B cell (primary cell): ENCODE data around the gene TYW1. TPM values are rescaled to one million over a fixed set of nuclear protein-coding genes. Genes with fewer than 3 reads are reported as not detected.
"Not testable (repeated sequence)": the region's sequence is repeated elsewhere in the genome, so short reads cannot be mapped to it uniquely, and the experiment has no call there.

Experiments used
- ATAC-seq: fragments of 200-7000 bp; cut with Tn5 transposase; one replicate; pipeline ENCODE4 v1.10.0; 2021; ENCODE audit warnings: low read depth, mild to moderate bottlenecking, moderate number of reproducible peaks, moderate library complexity
- CTCF ChIA-PET: fragments of 350-600 bp; sonication (Branson Sonifier 250); formaldehyde crosslinking; loops from one replicate; lab custom pipeline; 2021; ENCODE audit warnings: antibody characterized with exemption, inconsistent platforms; lab: Charles Lee
- POLR2A ChIA-PET: fragments of 350-600 bp; sonication (Branson Sonifier 250); formaldehyde crosslinking; loops from one replicate; lab custom pipeline; 2021; ENCODE audit warnings: antibody characterized with exemption; lab: Charles Lee
- DNase-seq: peaks from one replicate; pipeline ENCODE4 v3.0.0; 2013
- H2AFZ ChIP-seq: 2 replicates; pipeline ENCODE4 v1.6.1; 2012; ENCODE audit warnings: mild to moderate bottlenecking, low read depth, low read length; ENCODE audit not compliant: insufficient read depth, poor library complexity, severe bottlenecking
- H3K27ac ChIP-seq, 2 donors: 1 replicate in 1 of 2; 2 replicates in 1 of 2; pipeline ENCODE4 v1.5.1; 2012 to 2013; ENCODE audit warnings: low read length in 2 of 2, mild to moderate bottlenecking in 2 of 2, moderate library complexity in 1 of 2
- H3K27me3 ChIP-seq, 4 experiments: fragments of 200-600 bp in 1 of 4; sonication (generic) in 1 of 4; replicated peaks in 1 of 4; 1 replicate in 2 of 4; 2 replicates in 2 of 4; pipeline versions ENCODE4 v1.6.1 to v1.7.0; 2013 to 2016; ENCODE audit warnings: low read length in 3 of 4, mild to moderate bottlenecking in 2 of 4, mixed read lengths in 1 of 4, moderate library complexity in 1 of 4; ENCODE audit not compliant: insufficient read depth in 4 of 4, control insufficient read depth in 3 of 4; ENCODE audit errors: control extremely low read depth in 1 of 4
- H3K36me3 ChIP-seq, 2 experiments: replicated peaks in 1 of 2; 1 replicate in 1 of 2; 2 replicates in 1 of 2; pipeline versions ENCODE4 v1.6.1 to v1.7.1; 2013; ENCODE audit warnings: low read length in 1 of 2; ENCODE audit not compliant: insufficient read depth in 2 of 2, control insufficient read depth in 1 of 2; ENCODE audit errors: control extremely low read depth in 1 of 2, extremely low read depth in 1 of 2
- H3K4me1 ChIP-seq, 2 donors: fragments of 200-600 bp in 1 of 2; sonication (generic) in 1 of 2; 1 replicate in 1 of 2; 2 replicates in 1 of 2; pipeline versions ENCODE4 v1.5.1 to v1.6.1; 2013 to 2017; ENCODE audit warnings: low read length in 2 of 2; ENCODE audit not compliant: control insufficient read depth in 2 of 2, insufficient read depth in 2 of 2
- H3K4me2 ChIP-seq: replicated peaks from 2 replicates; pipeline ENCODE3; 2012; ENCODE audit warnings: mild to moderate bottlenecking, low read depth, low read length; ENCODE audit not compliant: poor library complexity, severe bottlenecking
- H3K4me3 ChIP-seq, 5 experiments: fragments of 200-600 bp in 1 of 5; sonication (generic) in 1 of 5; 1 replicate in 3 of 5; 2 replicates in 2 of 5; pipeline versions ENCODE4 v1.5.1 to v1.7.0; 2011 to 2016; ENCODE audit warnings: low read length in 4 of 5, mild to moderate bottlenecking in 4 of 5, low read depth in 2 of 5, control low read depth in 1 of 5, moderate library complexity in 1 of 5; ENCODE audit not compliant: insufficient read depth in 1 of 5; ENCODE audit errors: control extremely low read depth in 1 of 5, extremely low read depth in 1 of 5
- H3K79me2 ChIP-seq: fragments of 200-600 bp; sonication (generic); one replicate; pipeline ENCODE4 v1.6.0; 2016; ENCODE audit warnings: low read length; ENCODE audit not compliant: control insufficient read depth, insufficient read depth
- H3K9ac ChIP-seq: fragments of 200-600 bp; sonication (generic); 2 replicates; pipeline ENCODE4 v1.6.1; 2017; ENCODE audit warnings: mild to moderate bottlenecking, low read length, moderate library complexity
- H3K9me3 ChIP-seq, 3 donors: one replicate each; pipeline versions ENCODE4 v1.6.1 to v1.7.1; 2013; ENCODE audit warnings: low read length in 2 of 3; ENCODE audit not compliant: control insufficient read depth in 2 of 3, insufficient read depth in 1 of 3; ENCODE audit errors: control extremely low read depth in 1 of 3
- H4K20me1 ChIP-seq: 2 replicates; pipeline ENCODE4 v1.6.0; 2012; ENCODE audit warnings: mild to moderate bottlenecking, low read length; ENCODE audit not compliant: insufficient read depth, control insufficient read depth, poor library complexity, severe bottlenecking
- H3K27ac Mint-ChIP-seq: one replicate; pipeline ENCODE4 v1.8.0; 2021; ENCODE audit warnings: mixed read lengths
- H3K27me3 Mint-ChIP-seq: one replicate; pipeline ENCODE4 v1.8.0; 2021; ENCODE audit warnings: mixed read lengths
- H3K4me1 Mint-ChIP-seq: one replicate; pipeline ENCODE4 v1.8.0; 2021; ENCODE audit warnings: mixed read lengths
- H3K4me3 Mint-ChIP-seq: one replicate; pipeline ENCODE4 v1.8.0; 2021; ENCODE audit warnings: mixed read lengths
- H3K9me3 Mint-ChIP-seq: one replicate; pipeline ENCODE4 v1.8.0; 2022; ENCODE audit warnings: mixed read lengths; ENCODE audit not compliant: insufficient read depth
- EZH2 ChIP-seq: IDR thresholded peaks from 2 replicates; pipeline ENCODE4 v1.6.1; 2012; ENCODE audit warnings: borderline replicate concordance, low read depth, mild to moderate bottlenecking, moderate library complexity, low read length; ENCODE audit not compliant: insufficient read depth, poor library complexity, severe bottlenecking
- WGBS: methylation state at CpG from one replicate; pipeline ENCODE4 v1.1.5; 2013; ENCODE audit warnings: missing lambda C conversion rate; ENCODE audit not compliant: insufficient coverage; 5-methylcytosine and 5-hydroxymethylcytosine counted together
- intact Hi-C: fragments of 100-400 bp; cut with micrococcal nuclease; formaldehyde crosslinking; loops from one replicate; pipeline ENCODE4 v1.10.0; 2022
- polyA plus RNA-seq: library from polyadenylated mRNA; depleted of rRNA; stranded (reverse); fragments of >200 nt; gene quantifications from 2 replicates; pipeline ENCODE4 v1.2.3, GENCODE V29; 2012
- total RNA-seq, 2 donors: library from RNA; stranded (reverse); fragments of 120-200 nt in 1 of 2; gene quantifications; 1 replicate in 1 of 2; 2 replicates in 1 of 2; pipeline versions ENCODE4 v1.2.3 to v1.2.4, GENCODE V29; 2013 to 2022
- TF ChIP-seq, protein P1 (sequence below): fragments of 200-600 bp; IDR thresholded peaks from one replicate; pipeline ENCODE4 v1.8.0; 2022; ENCODE audit warnings: antibody characterized with exemption, mild to moderate bottlenecking

Gene TYW1
- total and polyA plus RNA-seq, 2 donors (not counting 1 experiment from before 2014, with no cell fraction given), result 9.4 to 33.6 TPM

DNA sequence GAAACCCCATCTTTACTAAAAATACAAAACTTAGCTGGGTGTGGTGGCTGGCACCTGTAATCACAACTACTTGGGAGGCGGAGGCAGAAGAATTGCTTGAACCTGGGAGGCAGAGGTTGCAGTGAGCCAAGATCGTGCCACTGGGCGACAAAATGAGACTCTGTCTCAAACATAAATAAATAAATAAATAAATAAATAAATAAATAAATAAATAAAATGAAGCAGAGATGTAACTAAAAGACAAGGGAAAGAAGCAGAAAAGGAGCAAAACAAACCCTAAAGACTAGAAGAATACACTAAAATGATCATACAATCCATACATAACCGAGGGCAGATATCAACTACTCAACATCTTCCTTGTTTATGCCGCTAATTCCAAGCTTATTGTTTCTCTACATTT lies 209.8 kb downstream of the TYW1 start:
- TF ChIP-seq, protein P1, sequence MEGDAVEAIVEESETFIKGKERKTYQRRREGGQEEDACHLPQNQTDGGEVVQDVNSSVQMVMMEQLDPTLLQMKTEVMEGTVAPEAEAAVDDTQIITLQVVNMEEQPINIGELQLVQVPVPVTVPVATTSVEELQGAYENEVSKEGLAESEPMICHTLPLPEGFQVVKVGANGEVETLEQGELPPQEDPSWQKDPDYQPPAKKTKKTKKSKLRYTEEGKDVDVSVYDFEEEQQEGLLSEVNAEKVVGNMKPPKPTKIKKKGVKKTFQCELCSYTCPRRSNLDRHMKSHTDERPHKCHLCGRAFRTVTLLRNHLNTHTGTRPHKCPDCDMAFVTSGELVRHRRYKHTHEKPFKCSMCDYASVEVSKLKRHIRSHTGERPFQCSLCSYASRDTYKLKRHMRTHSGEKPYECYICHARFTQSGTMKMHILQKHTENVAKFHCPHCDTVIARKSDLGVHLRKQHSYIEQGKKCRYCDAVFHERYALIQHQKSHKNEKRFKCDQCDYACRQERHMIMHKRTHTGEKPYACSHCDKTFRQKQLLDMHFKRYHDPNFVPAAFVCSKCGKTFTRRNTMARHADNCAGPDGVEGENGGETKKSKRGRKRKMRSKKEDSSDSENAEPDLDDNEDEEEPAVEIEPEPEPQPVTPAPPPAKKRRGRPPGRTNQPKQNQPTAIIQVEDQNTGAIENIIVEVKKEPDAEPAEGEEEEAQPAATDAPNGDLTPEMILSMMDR, result no peak
- no peak for TF ChIP-seq EZH2
- DNase-seq, result no peak
- Histone ChIP-seq H3K4me1 (no peaks in the 10 kb centered on the region), H3K4me2 (no peak overlapping the region), H2AFZ (no peak overlapping the region), H3K79me2 (no peaks in the 10 kb centered on the region), H3K27ac (no peak overlapping the region), H4K20me1 (no peaks in the 10 kb centered on the region), H3K9me3 (no peaks in the 10 kb centered on the region), H3K27me3 (no peaks in the 10 kb centered on the region), H3K9ac (no peak overlapping the region), H3K4me3 (no peak overlapping the region), H3K36me3 (peaks cover 3 to 14% of the 10 kb centered on the region in 2 experiments)
- Mint-ChIP-seq H3K27ac (no peak overlapping the region), H3K4me3 (no peak overlapping the region), H3K27me3 (no peaks in the 10 kb centered on the region), H3K4me1 (peaks cover 8% of the 10 kb centered on the region), H3K9me3 (no peaks in the 10 kb centered on the region)
- ChIA-PET POLR2A (no interaction called here), CTCF (no interaction called here)
- ATAC-seq, result no peak
- WGBS, result 100% methylated on average over 1 of the region's 5 CpGs
- intact Hi-C loops, result no loop called here

DNA sequence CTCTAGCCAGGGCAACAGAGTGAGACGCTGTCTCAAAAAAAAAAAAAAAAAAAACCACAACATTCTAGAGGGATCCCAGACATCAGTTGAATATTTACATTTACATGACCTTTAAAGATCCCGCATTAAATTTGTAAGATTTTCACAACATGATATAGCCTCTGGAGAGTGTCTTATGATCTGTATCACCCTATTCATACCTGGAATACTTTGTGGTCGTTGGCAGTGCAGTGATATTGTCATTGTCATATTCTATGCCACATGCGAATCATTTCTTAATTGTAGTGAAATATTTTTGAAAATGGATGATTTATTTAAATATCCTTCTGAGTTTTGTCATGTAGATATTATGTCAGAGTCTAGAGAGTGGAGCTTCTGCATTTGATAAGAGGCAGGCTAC lies 212.0 kb downstream of the TYW1 start:
- H3K9me3 Mint-ChIP-seq, H3K27me3 Mint-ChIP-seq, H3K4me1 Mint-ChIP-seq, intact Hi-C loops, H4K20me1 ChIP-seq, H3K27me3 ChIP-seq, H3K9me3 ChIP-seq, H3K4me2 ChIP-seq, DNase-seq, H3K9ac ChIP-seq, H3K4me3 ChIP-seq, H3K27ac Mint-ChIP-seq, ATAC-seq, POLR2A ChIA-PET, CTCF ChIA-PET, H2AFZ ChIP-seq, H3K79me2 ChIP-seq, H3K4me3 Mint-ChIP-seq, H3K4me1 ChIP-seq, H3K27ac ChIP-seq: not testable (repeated sequence)
- H3K36me3 ChIP-seq, result peaks cover 3 to 14% of the 10 kb centered on the region in 2 experiments
- no CpG with 5 or more reads among the region's 4 CpGs for WGBS
